ENCODE data around the gene ADAR.
"Not testable (repeated sequence)": the region's sequence is repeated elsewhere in the genome, so short reads cannot be mapped to it uniquely, and the experiment has no call there.

Gene ADAR
- total RNA-seq, result 431 to 541 reads per million in 2 donors

- DNase-seq, result peak; percentile 76
Observed at GRCh38 chr1:154607609-154608396, at the start of gene ADAR. ADAR (minus strand) TSS chr1:154608186; CDS start chr1:154608006, 180 bp downstream.

GRCh38 chr1:154657556-154657955, 49.6 kb upstream of the ADAR start:
- no peak for DNase-seq

- DNase-seq, result no peak
Observed at GRCh38 chr1:154652893-154653292, 44.9 kb upstream of the ADAR start.

- not testable (repeated sequence) for DNase-seq
Observed at GRCh38 chr1:154644724-154645123, 36.7 kb upstream of the ADAR start.

GRCh38 chr1:154641534-154641933, 33.5 kb upstream of the ADAR start:
- no peak for DNase-seq

- DNase-seq, result no peak
Observed at GRCh38 chr1:154639876-154640275, 31.9 kb upstream of the ADAR start.

GRCh38 chr1:154635171-154635570, 27.2 kb upstream of the ADAR start:
- DNase-seq, result no peak

- no peak for DNase-seq
Observed at GRCh38 chr1:154629675-154630073, 21.7 kb upstream of the ADAR start.

GRCh38 chr1:154629061-154629674, 21.2 kb upstream of the ADAR start:
- DNase-seq, result no peak

GRCh38 chr1:154628121-154628405, 20.1 kb upstream of the ADAR start:
- no peak for DNase-seq

- DNase-seq, result peak; percentile 91
Observed at GRCh38 chr1:154627257-154628120, 19.5 kb upstream of the ADAR start.

GRCh38 chr1:154626456-154627256, 18.7 kb upstream of the ADAR start:
- DNase-seq, result no peak

GRCh38 chr1:154624746-154625643, 17.0 kb upstream of the ADAR start:
- no peak for DNase-seq

GRCh38 chr1:154623358-154623757, 15.4 kb upstream of the ADAR start:
- DNase-seq, result no peak

GRCh38 chr1:154622503-154623039, 14.6 kb upstream of the ADAR start:
- no peak for DNase-seq

GRCh38 chr1:154621875-154622274, 13.9 kb upstream of the ADAR start:
- no peak for DNase-seq

GRCh38 chr1:154620751-154621150, 12.8 kb upstream of the ADAR start:
- DNase-seq, result no peak

GRCh38 chr1:154619181-154619948, 11.4 kb upstream of the ADAR start:
- DNase-seq, result no peak

GRCh38 chr1:154616659-154617345, 8.8 kb upstream of the ADAR start:
- DNase-seq, result no peak

- DNase-seq, result no peak
Observed at GRCh38 chr1:154615411-154615810, 7.4 kb upstream of the ADAR start.

All from T-helper 9 cell (primary cell).